Measurements from ENCODE around the gene APOLD1.

DNA sequence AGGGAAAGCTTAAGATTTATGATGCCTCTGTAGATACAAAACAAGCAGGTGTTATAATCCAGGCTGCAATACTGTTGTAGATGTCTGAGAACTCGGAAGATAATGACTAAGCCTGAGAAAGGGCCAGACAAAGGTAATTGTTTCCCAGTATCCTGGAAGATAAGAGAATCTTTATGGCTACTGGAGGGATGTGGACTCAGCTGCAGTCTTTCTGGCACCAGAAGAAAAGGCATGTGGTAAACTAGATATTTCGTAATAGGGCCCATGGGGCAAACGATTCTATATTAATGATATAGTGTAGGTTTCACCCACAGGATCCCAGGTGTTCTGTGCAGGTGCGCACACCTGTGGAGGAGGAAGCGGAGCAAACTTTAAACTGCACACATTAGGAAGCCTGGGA, 9.2 kb upstream of the APOLD1 start:
- TF ChIP-seq, protein P1, sequence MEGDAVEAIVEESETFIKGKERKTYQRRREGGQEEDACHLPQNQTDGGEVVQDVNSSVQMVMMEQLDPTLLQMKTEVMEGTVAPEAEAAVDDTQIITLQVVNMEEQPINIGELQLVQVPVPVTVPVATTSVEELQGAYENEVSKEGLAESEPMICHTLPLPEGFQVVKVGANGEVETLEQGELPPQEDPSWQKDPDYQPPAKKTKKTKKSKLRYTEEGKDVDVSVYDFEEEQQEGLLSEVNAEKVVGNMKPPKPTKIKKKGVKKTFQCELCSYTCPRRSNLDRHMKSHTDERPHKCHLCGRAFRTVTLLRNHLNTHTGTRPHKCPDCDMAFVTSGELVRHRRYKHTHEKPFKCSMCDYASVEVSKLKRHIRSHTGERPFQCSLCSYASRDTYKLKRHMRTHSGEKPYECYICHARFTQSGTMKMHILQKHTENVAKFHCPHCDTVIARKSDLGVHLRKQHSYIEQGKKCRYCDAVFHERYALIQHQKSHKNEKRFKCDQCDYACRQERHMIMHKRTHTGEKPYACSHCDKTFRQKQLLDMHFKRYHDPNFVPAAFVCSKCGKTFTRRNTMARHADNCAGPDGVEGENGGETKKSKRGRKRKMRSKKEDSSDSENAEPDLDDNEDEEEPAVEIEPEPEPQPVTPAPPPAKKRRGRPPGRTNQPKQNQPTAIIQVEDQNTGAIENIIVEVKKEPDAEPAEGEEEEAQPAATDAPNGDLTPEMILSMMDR (IDR thresholded peaks at IDR 0.05; ENCODE audit: low read depth, low read length): no peak
- no peak for TF ChIP-seq POLR2A (IDR thresholded peaks at IDR 0.05; ENCODE audit: extremely low read depth, insufficient read length)
- TF ChIP-seq, protein P2, sequence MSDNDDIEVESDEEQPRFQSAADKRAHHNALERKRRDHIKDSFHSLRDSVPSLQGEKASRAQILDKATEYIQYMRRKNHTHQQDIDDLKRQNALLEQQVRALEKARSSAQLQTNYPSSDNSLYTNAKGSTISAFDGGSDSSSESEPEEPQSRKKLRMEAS (IDR thresholded peaks at IDR 0.05; ENCODE audit: low read depth, low read length): no peak

All from NB4 (cell line).